Fibroblast of skin of left quadriceps (primary cell): Measurements from ENCODE around the gene ACER3.

Source experiments
- DNase-seq, 2 experiments: peaks; one replicate each; pipeline ENCODE4 v3.0.0-alpha.2; 2013; ENCODE audit warnings: low read depth in 2 of 2

Gene ACER3

GRCh38 chr11:77074205-77074604 is 213.5 kb downstream of the ACER3 start:
- no peak for DNase-seq

- no peak for DNase-seq
These were observed 214.0 kb downstream of the ACER3 start for GRCh38 chr11:77074626-77075221.

GRCh38 chr11:77075425-77075905 is 214.7 kb downstream of the ACER3 start:
- no peak for DNase-seq
